Activated naive CD8-positive, alpha-beta T cell (primary cell): Measurements from ENCODE around the gene ZNF724.
A peak's percentile ranks its signal among the peaks of the same experiment; 100 is the strongest.
"Not testable (repeated sequence)": the region's sequence is repeated elsewhere in the genome, so short reads cannot be mapped to it uniquely, and the experiment has no call there.

Experiments
- H3K27ac Mint-ChIP-seq: one replicate; pipeline ENCODE4 v1.8.0; 2021; ENCODE audit warnings: mixed read lengths
- H3K27me3 Mint-ChIP-seq: one replicate; pipeline ENCODE4 v1.8.0; 2021; ENCODE audit warnings: mixed read lengths
- H3K36me3 Mint-ChIP-seq: one replicate; pipeline ENCODE4 v1.8.0; 2021; ENCODE audit warnings: mixed read lengths
- H3K4me1 Mint-ChIP-seq: one replicate; pipeline ENCODE4 v1.8.0; 2021; ENCODE audit warnings: low read depth, mixed read lengths
- H3K4me3 Mint-ChIP-seq: one replicate; pipeline ENCODE4 v1.8.0; 2021; ENCODE audit warnings: mild to moderate bottlenecking, mixed read lengths
- H3K9me3 Mint-ChIP-seq: one replicate; pipeline ENCODE4 v1.8.0; 2021; ENCODE audit warnings: low read depth, mixed read lengths

Gene ZNF724

GRCh38 chr19:23249911-23250649 is at the start of gene ZNF724:
Gene ZNF724 (minus strand): TSS chr19:23250394. CDS start chr19:23250242, 152 bp downstream.
- peaks cover 10% of the 10 kb centered on the region for H3K4me1 Mint-ChIP-seq

GRCh38 chr19:23294141-23294540 is 43.9 kb upstream of the ZNF724 start:
- H3K4me3 Mint-ChIP-seq: no peak overlapping the region
- H3K9me3 Mint-ChIP-seq: peaks cover 20% of the 10 kb centered on the region
- no peaks in the 10 kb centered on the region for H3K27me3 Mint-ChIP-seq
- no peak overlapping the region for H3K27ac Mint-ChIP-seq
- H3K36me3 Mint-ChIP-seq: no peaks in the 10 kb centered on the region
- H3K4me1 Mint-ChIP-seq: no peaks in the 10 kb centered on the region

More at GRCh38 chr19:23249911-23250649, at the start of gene ZNF724:
- peak within 1 kb of the TSS; percentile 97 for H3K4me3 Mint-ChIP-seq
- H3K36me3 Mint-ChIP-seq: peaks cover 2% of the 10 kb centered on the region
- H3K27me3 Mint-ChIP-seq: no peaks in the 10 kb centered on the region
- no peaks in the 10 kb centered on the region for H3K9me3 Mint-ChIP-seq
- peak within 1 kb of the TSS; percentile 92 for H3K27ac Mint-ChIP-seq

GRCh38 chr19:23289966-23290365 is 39.8 kb upstream of the ZNF724 start:
- H3K9me3 Mint-ChIP-seq: peaks cover 26% of the 10 kb centered on the region
- H3K27me3 Mint-ChIP-seq, H3K4me3 Mint-ChIP-seq, H3K27ac Mint-ChIP-seq, H3K36me3 Mint-ChIP-seq, H3K4me1 Mint-ChIP-seq: not testable (repeated sequence)

GRCh38 chr19:23287620-23288019 is 37.4 kb upstream of the ZNF724 start:
- H3K36me3 Mint-ChIP-seq: peaks cover 6% of the 10 kb centered on the region
- no peak overlapping the region for H3K4me3 Mint-ChIP-seq
- peaks cover 9% of the 10 kb centered on the region for H3K4me1 Mint-ChIP-seq
- no peaks in the 10 kb centered on the region for H3K27me3 Mint-ChIP-seq
- H3K27ac Mint-ChIP-seq: no peak overlapping the region
- H3K9me3 Mint-ChIP-seq: peaks cover 21% of the 10 kb centered on the region

- H3K36me3 Mint-ChIP-seq: peaks cover 6% of the 10 kb centered on the region
- peaks cover 21% of the 10 kb centered on the region for H3K9me3 Mint-ChIP-seq
- H3K4me1 Mint-ChIP-seq: peaks cover 18% of the 10 kb centered on the region
- no peak overlapping the region for H3K4me3 Mint-ChIP-seq
- no peaks in the 10 kb centered on the region for H3K27me3 Mint-ChIP-seq
- H3K27ac Mint-ChIP-seq: no peak overlapping the region
Observed at GRCh38 chr19:23286477-23286876, 36.3 kb upstream of the ZNF724 start.

- no peak overlapping the region for H3K27ac Mint-ChIP-seq
- H3K36me3 Mint-ChIP-seq: peaks cover 6% of the 10 kb centered on the region
- H3K27me3 Mint-ChIP-seq: no peaks in the 10 kb centered on the region
- H3K9me3 Mint-ChIP-seq: peaks cover 21% of the 10 kb centered on the region
- H3K4me1 Mint-ChIP-seq: peaks cover 19% of the 10 kb centered on the region
- H3K4me3 Mint-ChIP-seq: no peak overlapping the region
Observed at GRCh38 chr19:23285948-23286347, 35.8 kb upstream of the ZNF724 start.

- Mint-ChIP-seq H3K4me1 (peaks cover 19% of the 10 kb centered on the region), H3K9me3 (peaks cover 21% of the 10 kb centered on the region)
- not testable (repeated sequence) for H3K4me3 Mint-ChIP-seq, H3K27ac Mint-ChIP-seq, H3K36me3 Mint-ChIP-seq, H3K27me3 Mint-ChIP-seq
Observed at GRCh38 chr19:23285326-23285725, 35.1 kb upstream of the ZNF724 start.

- peaks cover 21% of the 10 kb centered on the region for H3K9me3 Mint-ChIP-seq
- no peak overlapping the region for H3K27ac Mint-ChIP-seq
- peaks cover 6% of the 10 kb centered on the region for H3K36me3 Mint-ChIP-seq
- peaks cover 19% of the 10 kb centered on the region for H3K4me1 Mint-ChIP-seq
- no peak overlapping the region for H3K4me3 Mint-ChIP-seq
- no peaks in the 10 kb centered on the region for H3K27me3 Mint-ChIP-seq
Observed at GRCh38 chr19:23283925-23284324, 33.7 kb upstream of the ZNF724 start.

GRCh38 chr19:23281663-23282276 is 31.6 kb upstream of the ZNF724 start:
- Mint-ChIP-seq H3K9me3 (peaks cover 11% of the 10 kb centered on the region), H3K4me1 (peaks cover 19% of the 10 kb centered on the region), H3K4me3 (no peak overlapping the region), H3K27ac (no peak overlapping the region), H3K27me3 (no peaks in the 10 kb centered on the region), H3K36me3 (peaks cover 2% of the 10 kb centered on the region)

GRCh38 chr19:23278118-23278517 is 27.9 kb upstream of the ZNF724 start:
- H3K27me3 Mint-ChIP-seq, H3K36me3 Mint-ChIP-seq, H3K27ac Mint-ChIP-seq, H3K4me3 Mint-ChIP-seq, H3K9me3 Mint-ChIP-seq: not testable (repeated sequence)
- peaks cover 18% of the 10 kb centered on the region for H3K4me1 Mint-ChIP-seq

- H3K27ac Mint-ChIP-seq: peak overlapping the region; percentile 95
- no peaks in the 10 kb centered on the region for H3K27me3 Mint-ChIP-seq
- peak overlapping the region; percentile 96 for H3K4me3 Mint-ChIP-seq
- peaks cover 35% of the 10 kb centered on the region for H3K4me1 Mint-ChIP-seq
- H3K9me3 Mint-ChIP-seq: no peaks in the 10 kb centered on the region
- H3K36me3 Mint-ChIP-seq: peaks cover 7% of the 10 kb centered on the region
Observed at GRCh38 chr19:23273590-23274412, 23.6 kb upstream of the ZNF724 start.

- no peaks in the 10 kb centered on the region for H3K9me3 Mint-ChIP-seq
- peak overlapping the region; percentile 91 for H3K27ac Mint-ChIP-seq
- peaks cover 10% of the 10 kb centered on the region for H3K36me3 Mint-ChIP-seq
- H3K4me3 Mint-ChIP-seq: peak overlapping the region; percentile 96
- H3K27me3 Mint-ChIP-seq: no peaks in the 10 kb centered on the region
- H3K4me1 Mint-ChIP-seq: peaks cover 37% of the 10 kb centered on the region
Observed at GRCh38 chr19:23273022-23273589, 22.9 kb upstream of the ZNF724 start.

- Mint-ChIP-seq H3K4me3 (no peak overlapping the region), H3K9me3 (no peaks in the 10 kb centered on the region), H3K4me1 (peaks cover 12% of the 10 kb centered on the region), H3K36me3 (peaks cover 20% of the 10 kb centered on the region), H3K27me3 (no peaks in the 10 kb centered on the region), H3K27ac (peak overlapping the region; percentile 55)
Observed at GRCh38 chr19:23263870-23264590, 13.8 kb upstream of the ZNF724 start.

- Mint-ChIP-seq H3K9me3 (no peaks in the 10 kb centered on the region), H3K27me3 (no peaks in the 10 kb centered on the region), H3K4me1 (peaks cover 8% of the 10 kb centered on the region), H3K27ac (peak overlapping the region; percentile 55), H3K36me3 (peaks cover 20% of the 10 kb centered on the region), H3K4me3 (no peak overlapping the region)
Observed at GRCh38 chr19:23263396-23263795, 13.2 kb upstream of the ZNF724 start.
